SK-N-SH (cell line): ENCODE measurements around the gene RSAD2. TPM values are rescaled to one million over a fixed set of nuclear protein-coding genes. Genes with fewer than 3 reads are reported as not detected.

Experiments
- polyA plus RNA-seq, 3 experiments: library from polyadenylated mRNA; depleted of rRNA; stranded (reverse); fragments of >200 nt; gene quantifications; 2 replicates each; pipeline ENCODE4 v1.2.3, GENCODE V29; 2012

RSAD2 gene
- polyA plus RNA-seq, 1 of the 3 experiments (the other 2 are of a cell fraction): 0.35 TPM

Other genes starting within 250 kb of the RSAD2 start
- 0.86 and 1.1 TPM in 2 replicates for gene CMPK2, start 11.9 kb upstream of the RSAD2 start, polyA plus RNA-seq (2012; rRNA removed)
- 15.6 and 17.3 TPM in 2 replicates for gene RNF144A, start 39.6 kb downstream of the RSAD2 start, polyA plus RNA-seq (2012; rRNA removed)